PFSK-1 (cell line): ENCODE measurements around the gene ACER2.

Experiments used
- FOXP2 ChIP-seq: optimal IDR thresholded peaks from 2 replicates; pipeline ENCODE3; 2011; ENCODE audit warnings: borderline replicate concordance, control low read depth, inconsistent platforms; ENCODE audit not compliant: insufficient read depth; ENCODE audit errors: extremely low read length, extremely low read depth
- POLR2AphosphoS5 ChIP-seq: IDR thresholded peaks from 2 replicates; pipeline ENCODE4 v1.6.1; 2012; ENCODE audit warnings: low read depth, mild to moderate bottlenecking, control low read depth, low read length, moderate library complexity
- REST ChIP-seq, 2 experiments: IDR thresholded peaks; 2 replicates each; pipeline versions ENCODE4 v1.6.1 to v1.8.0; 2011 to 2012; ENCODE audit warnings: low read depth in 2 of 2, low read length in 2 of 2, control low read depth in 1 of 2, inconsistent platforms in 1 of 2, mild to moderate bottlenecking in 1 of 2, moderate library complexity in 1 of 2; ENCODE audit not compliant: insufficient read depth in 1 of 2
- SIN3A ChIP-seq: IDR thresholded peaks from 2 replicates; pipeline ENCODE4 v1.6.1; 2012; ENCODE audit warnings: mild to moderate bottlenecking, low read length, moderate library complexity, borderline replicate concordance; ENCODE audit not compliant: insufficient read depth
- TAF1 ChIP-seq: IDR thresholded peaks from 2 replicates; pipeline ENCODE4 v1.6.1; 2012; ENCODE audit warnings: low read length, control low read depth, borderline replicate concordance; ENCODE audit not compliant: insufficient read depth

Gene ACER2

GRCh38 chr9:19409401-19410194 is 789 bp downstream of the ACER2 start:
- no peak for TF ChIP-seq SIN3A
- TF ChIP-seq TAF1, result no peak
- no peak for TF ChIP-seq REST (IDR thresholded peaks at IDR 0.05; ENCODE audit: insufficient read depth in 1 of 2, low read depth in 2 of 2, low read length in 2 of 2)
- no peak for TF ChIP-seq POLR2AphosphoS5
- no peak for TF ChIP-seq FOXP2

GRCh38 chr9:19410195-19410503 is 1.3 kb downstream of the ACER2 start:
- TF ChIP-seq REST (IDR thresholded peaks at IDR 0.05; ENCODE audit: insufficient read depth in 1 of 2, low read depth in 2 of 2, low read length in 2 of 2) (no peak), TAF1 (no peak), POLR2AphosphoS5 (no peak), SIN3A (no peak), FOXP2 (no peak)

- no peak for TF ChIP-seq TAF1
- TF ChIP-seq REST (IDR thresholded peaks at IDR 0.05; ENCODE audit: insufficient read depth in 1 of 2, low read depth in 2 of 2, low read length in 2 of 2), result no peak
- no peak for TF ChIP-seq SIN3A
- no peak for TF ChIP-seq FOXP2
- no peak for TF ChIP-seq POLR2AphosphoS5
Measured at GRCh38 chr9:19410594-19410993, 1.8 kb downstream of the ACER2 start.

- TF ChIP-seq POLR2AphosphoS5, result no peak
- no peak for TF ChIP-seq FOXP2
- no peak for TF ChIP-seq TAF1
- TF ChIP-seq REST (IDR thresholded peaks at IDR 0.05; ENCODE audit: insufficient read depth in 1 of 2, low read depth in 2 of 2, low read length in 2 of 2), result no peak
- no peak for TF ChIP-seq SIN3A
Measured at GRCh38 chr9:19411316-19411715, 2.5 kb downstream of the ACER2 start.

- TF ChIP-seq FOXP2 (no peak), POLR2AphosphoS5 (no peak), REST (IDR thresholded peaks at IDR 0.05; ENCODE audit: insufficient read depth in 1 of 2, low read depth in 2 of 2, low read length in 2 of 2) (no peak), SIN3A (no peak), TAF1 (no peak)
Measured at GRCh38 chr9:19416143-19416542, 7.3 kb downstream of the ACER2 start.
